Transverse colon (tissue), 3 donors: ENCODE data around the gene NPAS3.

Experiments
- POLR2A ChIP-seq: fragments of 450-650 bp; IDR thresholded peaks from one replicate; pipeline ENCODE4 v1.6.1; 2016; ENCODE audit warnings: antibody characterized with exemption, mild to moderate bottlenecking, moderate library complexity
- TF ChIP-seq, protein P1 (sequence below), 5 experiments: fragments of 200-600 bp in 3 of 5; fragments of 450-650 bp in 2 of 5; sonication (generic) in 3 of 5; IDR thresholded peaks; 1 replicate in 2 of 5; 2 replicates in 3 of 5; pipeline ENCODE4 v1.5.1; 2016 to 2017; ENCODE audit warnings: antibody characterized with exemption in 5 of 5, inconsistent platforms in 3 of 5, mild to moderate bottlenecking in 2 of 5, moderate library complexity in 1 of 5

DNA sequence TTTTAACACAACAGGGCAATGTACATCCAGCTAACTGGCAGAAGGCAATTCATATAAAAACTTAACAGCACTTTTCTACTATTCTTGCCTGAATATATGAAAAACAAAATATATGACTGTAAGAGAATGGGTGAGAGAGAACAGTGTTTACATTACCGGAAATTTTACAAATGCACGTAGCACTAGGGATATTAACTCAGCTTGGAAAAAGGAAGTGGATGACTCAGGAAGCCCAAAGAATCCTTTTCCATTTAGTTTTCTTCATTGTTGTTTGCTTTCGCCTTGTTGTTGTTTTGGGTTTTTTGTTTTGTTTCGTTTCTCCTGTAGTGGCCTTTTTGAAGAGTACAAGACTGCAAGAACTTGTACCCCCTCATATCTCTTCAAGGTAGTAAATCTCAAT is 716.7 kb downstream of the NPAS3 start:
- TF ChIP-seq, protein P1, sequence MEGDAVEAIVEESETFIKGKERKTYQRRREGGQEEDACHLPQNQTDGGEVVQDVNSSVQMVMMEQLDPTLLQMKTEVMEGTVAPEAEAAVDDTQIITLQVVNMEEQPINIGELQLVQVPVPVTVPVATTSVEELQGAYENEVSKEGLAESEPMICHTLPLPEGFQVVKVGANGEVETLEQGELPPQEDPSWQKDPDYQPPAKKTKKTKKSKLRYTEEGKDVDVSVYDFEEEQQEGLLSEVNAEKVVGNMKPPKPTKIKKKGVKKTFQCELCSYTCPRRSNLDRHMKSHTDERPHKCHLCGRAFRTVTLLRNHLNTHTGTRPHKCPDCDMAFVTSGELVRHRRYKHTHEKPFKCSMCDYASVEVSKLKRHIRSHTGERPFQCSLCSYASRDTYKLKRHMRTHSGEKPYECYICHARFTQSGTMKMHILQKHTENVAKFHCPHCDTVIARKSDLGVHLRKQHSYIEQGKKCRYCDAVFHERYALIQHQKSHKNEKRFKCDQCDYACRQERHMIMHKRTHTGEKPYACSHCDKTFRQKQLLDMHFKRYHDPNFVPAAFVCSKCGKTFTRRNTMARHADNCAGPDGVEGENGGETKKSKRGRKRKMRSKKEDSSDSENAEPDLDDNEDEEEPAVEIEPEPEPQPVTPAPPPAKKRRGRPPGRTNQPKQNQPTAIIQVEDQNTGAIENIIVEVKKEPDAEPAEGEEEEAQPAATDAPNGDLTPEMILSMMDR (IDR thresholded peaks at IDR 0.05) = no peak
- no peak for TF ChIP-seq POLR2A
